A549 (cell line): ENCODE measurements around the gene TTC7B. TPM values are rescaled to one million over a fixed set of nuclear protein-coding genes. Genes with fewer than 3 reads are reported as not detected.

Experiments used
- ATAC-seq, 2 experiments: fragments of 200-7000 bp in 1 of 2; fragments of >200 bp in 1 of 2; cut with Nextera tagmentation in 1 of 2; cut with Tn5 transposase in 1 of 2; 3 replicates each; pipeline versions ENCODE4 v1.8.0 to v1.9.1; 2018 to 2020; ENCODE audit warnings: mild to moderate bottlenecking in 1 of 2, moderate library complexity in 1 of 2
- CTCF ChIA-PET: fragments of 300-600 bp; sonication (Branson Sonifier 250); formaldehyde crosslinking; extraction: SDS; loops from one replicate; lab custom pipeline; 2021; ENCODE audit warnings: antibody characterized with exemption, inconsistent platforms; lab: Yijun Ruan, JAX
- POLR2A ChIA-PET: fragments of 350-600 bp; formaldehyde crosslinking; extraction: SDS; loops from one replicate; lab custom pipeline; 2021; ENCODE audit warnings: antibody characterized with exemption, inconsistent platforms; lab: Yijun Ruan, JAX
- DNase-seq, 2 experiments: peaks; one replicate each; pipeline versions ENCODE4 v3.0.0 to v3.0.0-alpha.2; 2011 to 2016; ENCODE audit warnings: low read depth in 1 of 2, low spot score in 1 of 2
- FAIRE-seq: peaks from 2 replicates; lab custom pipeline; 2011; peaks lifted over from hg19 to GRCh38; lab: Jason Lieb, UNC
- H3K27ac ChIP-seq, 2 experiments: fragments of >200 bp; sonication (Bioruptor Twin); formaldehyde crosslinking; 3 replicates each; pipeline ENCODE4 v1.5.1; 2016 to 2017
- H3K4me1 ChIP-seq: fragments of >200 bp; sonication (Bioruptor Twin); formaldehyde crosslinking; 3 replicates; pipeline ENCODE4 v1.6.1; 2016
- H3K4me2 ChIP-seq: fragments of >200 bp; sonication (Bioruptor Twin); formaldehyde crosslinking; 3 replicates; pipeline ENCODE4 v1.6.1; 2016
- H3K4me3 ChIP-seq: fragments of >200 bp; sonication (Bioruptor Twin); formaldehyde crosslinking; 3 replicates; pipeline ENCODE4 v1.5.1; 2016
- H3K9me3 ChIP-seq: fragments of >200 bp; sonication (Bioruptor Twin); formaldehyde crosslinking; 3 replicates; pipeline ENCODE4 v1.6.1; 2016
- ATOH8 ChIP-seq: fragments of 250-450 bp; sonication (Bioruptor Pico); IDR thresholded peaks from 2 replicates; pipeline ENCODE4 v1.5.0; 2020; ENCODE audit warnings: low read depth, mild to moderate bottlenecking, moderate library complexity
- BHLHE40 ChIP-seq: IDR thresholded peaks from 2 replicates; pipeline ENCODE4 v1.6.1; 2012; ENCODE audit warnings: low read depth, low read length, inconsistent platforms
- CBX8 ChIP-seq: fragments of 200-600 bp; sonication (generic); IDR thresholded peaks from 2 replicates; pipeline ENCODE4 v1.6.1; 2016
- CEBPB ChIP-seq, 2 experiments: fragments of >200 bp in 1 of 2; sonication (Bioruptor Twin) in 1 of 2; formaldehyde crosslinking in 1 of 2; IDR thresholded peaks; 2 replicates each; pipeline ENCODE4 v1.6.1; 2012 to 2016
- CTCF ChIP-seq: fragments of >200 bp; sonication (Bioruptor Twin); formaldehyde crosslinking; IDR thresholded peaks from 3 replicates; pipeline ENCODE4 v1.5.1; 2016
- EHF ChIP-seq: fragments of 250-450 bp; sonication (Bioruptor Pico); IDR thresholded peaks from 2 replicates; pipeline ENCODE4 v1.5.0; 2020; ENCODE audit warnings: mild to moderate bottlenecking
- EHMT2 ChIP-seq: fragments of 200-600 bp; sonication (generic); IDR thresholded peaks from 2 replicates; pipeline ENCODE4 v1.6.1; 2016; ENCODE audit warnings: antibody characterized with exemption, low read depth, mild to moderate bottlenecking, moderate library complexity
- ELK1 ChIP-seq: fragments of 150-350 bp; IDR thresholded peaks from 2 replicates; pipeline ENCODE4 v1.6.1; 2014; ENCODE audit warnings: low read depth, mild to moderate bottlenecking, low read length
- FOSB ChIP-seq: fragments of 250-450 bp; sonication (Bioruptor Pico); IDR thresholded peaks from 2 replicates; pipeline ENCODE4 v1.5.0; 2020; ENCODE audit warnings: mild to moderate bottlenecking, moderate library complexity
- KDM1A ChIP-seq: fragments of 200-600 bp; sonication (generic); IDR thresholded peaks from 2 replicates; pipeline ENCODE4 v1.6.1; 2016; ENCODE audit warnings: low read depth, mild to moderate bottlenecking
- KDM5A ChIP-seq: fragments of 200-600 bp; sonication (generic); IDR thresholded peaks from 2 replicates; pipeline ENCODE4 v1.6.1; 2016; ENCODE audit warnings: antibody characterized with exemption, mild to moderate bottlenecking
- MYC ChIP-seq: IDR thresholded peaks from 2 replicates; pipeline ENCODE4 v1.6.1; 2012; ENCODE audit warnings: mild to moderate bottlenecking, inconsistent platforms, low read length, improper control_type of control experiment, borderline replicate concordance
- REST ChIP-seq: fragments of 200-600 bp; sonication (generic); IDR thresholded peaks from 2 replicates; pipeline ENCODE4 v1.6.1; 2016; ENCODE audit warnings: antibody characterized with exemption, mild to moderate bottlenecking, moderate library complexity
- RFX5 ChIP-seq: fragments of 450-650 bp; IDR thresholded peaks from 2 replicates; pipeline ENCODE4 v1.7.1; 2014; ENCODE audit warnings: antibody characterized with exemption, mild to moderate bottlenecking, moderate library complexity
- SMC3 ChIP-seq: fragments of >200 bp; sonication (Bioruptor Twin); formaldehyde crosslinking; IDR thresholded peaks from 3 replicates; pipeline ENCODE4 v1.6.1; 2018; ENCODE audit warnings: inconsistent platforms
- SREBF2 ChIP-seq: fragments of 450-650 bp; IDR thresholded peaks from 2 replicates; pipeline ENCODE4 v1.6.1; 2014; ENCODE audit warnings: mild to moderate bottlenecking, moderate library complexity
- TFCP2L1 ChIP-seq: fragments of 250-450 bp; sonication (Bioruptor Pico); IDR thresholded peaks from 2 replicates; pipeline ENCODE4 v1.5.0; 2021; ENCODE audit warnings: mild to moderate bottlenecking
- ZFP36 ChIP-seq: fragments of 450-650 bp; IDR thresholded peaks from 2 replicates; pipeline ENCODE4 v1.6.1; 2014; ENCODE audit warnings: borderline replicate concordance; ENCODE audit not compliant: partially characterized antibody
- WGBS: methylation state at CpG from one replicate; pipeline ENCODE4 v1.1.6; 2017; ENCODE audit errors: missing lambda C conversion rate; 5-methylcytosine and 5-hydroxymethylcytosine counted together
- polyA plus RNA-seq, 4 experiments: library from polyadenylated mRNA; depleted of rRNA in 3 of 4; stranded (reverse); fragments of >200 nt; fragmentation: RNase III in 1 of 4; extraction: RNeasy Plus Mini Kit Qiagen cat#74134 plus additional on column Dnase treatment in 1 of 4; gene quantifications; 2 replicates in 3 of 4; 3 replicates in 1 of 4; pipeline ENCODE4 v1.2.3, GENCODE V29; 2011 to 2017

Gene TTC7B
- polyA plus RNA-seq, 2 of the 4 experiments (the other 2 are of a cell fraction): 16.6 to 28.0 TPM

GRCh38 chr14:90604356-90604755 is 211.9 kb downstream of the TTC7B start:
- no peak overlapping the region for H3K4me3 ChIP-seq
- no peaks in the 10 kb centered on the region for H3K9me3 ChIP-seq
- H3K27ac ChIP-seq: no peak overlapping the region
- CTCF ChIA-PET: no interaction called here
- FAIRE-seq (no peak), ATAC-seq (no peak), DNase-seq (no peak)
- POLR2A ChIA-PET: no interaction called here
- H3K4me1 ChIP-seq: peaks cover 9% of the 10 kb centered on the region
- H3K4me2 ChIP-seq: no peak overlapping the region
- no peak for TF ChIP-seq SREBF2
- TF ChIP-seq KDM1A: no peak
- no peak for TF ChIP-seq RFX5
- no peak for TF ChIP-seq EHF (CRISPR knock-in tag)
- no peak for TF ChIP-seq KDM5A
- no peak for TF ChIP-seq SMC3
- TF ChIP-seq CBX8: no peak
- TF ChIP-seq ELK1: no peak
- no peak for TF ChIP-seq BHLHE40
- no peak for TF ChIP-seq CEBPB (IDR thresholded peaks at IDR 0.05)
- no peak for TF ChIP-seq EHMT2
- WGBS: 88% methylated on average over 6 of the region's 6 CpGs

- H3K4me1 ChIP-seq: peaks cover 11% of the 10 kb centered on the region
- no peaks in the 10 kb centered on the region for H3K9me3 ChIP-seq
- FAIRE-seq: no peak
- no peak for DNase-seq
- H3K27ac ChIP-seq: no peak overlapping the region
- H3K4me3 ChIP-seq: no peak overlapping the region
- CTCF ChIA-PET: no interaction called here
- 86% methylated on average over 3 of the region's 3 CpGs for WGBS
- H3K4me2 ChIP-seq: no peak overlapping the region
- POLR2A ChIA-PET: no interaction called here
- ATAC-seq: no peak
- TF ChIP-seq MYC (no peak), CEBPB (IDR thresholded peaks at IDR 0.05) (no peak), ATOH8 (CRISPR knock-in tag) (no peak), ZFP36 (no peak), REST (no peak), FOSB (CRISPR knock-in tag) (no peak), TFCP2L1 (CRISPR knock-in tag) (no peak), CTCF (no peak), BHLHE40 (no peak)
These were observed 212.4 kb downstream of the TTC7B start for GRCh38 chr14:90603841-90604240.
